Vagina (tissue), 2 donors: ENCODE measurements around the gene KCTD16. TPM values are rescaled to one million over a fixed set of nuclear protein-coding genes. Genes with fewer than 3 reads are reported as not detected.

Source experiments
- DNase-seq, 2 donors: peaks; one replicate each; pipeline ENCODE4 v3.0.0-alpha.2; 2017; ENCODE audit errors: extremely low spot score in 2 of 2
- H3K27ac ChIP-seq: fragments of 200-600 bp; sonication (generic); one replicate; pipeline ENCODE4 v1.5.1; 2019
- H3K27me3 ChIP-seq: fragments of 200-600 bp; sonication (generic); one replicate; pipeline ENCODE4 v1.5.1; 2019
- H3K36me3 ChIP-seq, 2 donors: fragments of 200-600 bp; sonication (generic); one replicate each; pipeline ENCODE4 v1.5.1; 2017 to 2019
- H3K4me1 ChIP-seq: fragments of 200-600 bp; sonication (generic); one replicate; pipeline ENCODE4 v1.5.1; 2019
- H3K4me3 ChIP-seq, 2 donors: fragments of 200-600 bp; sonication (generic); 1 replicate in 1 of 2; 2 replicates in 1 of 2; pipeline ENCODE4 v1.5.1; 2016 to 2019
- H3K9me3 ChIP-seq: fragments of 200-600 bp; sonication (generic); one replicate; pipeline ENCODE4 v1.5.1; 2019
- CTCF ChIP-seq, 3 experiments: fragments of 450-650 bp in 2 of 3; fragments of 200-600 bp in 1 of 3; sonication (generic) in 1 of 3; IDR thresholded peaks; one replicate each; pipeline ENCODE4 v1.5.1; 2017 to 2019; ENCODE audit warnings: antibody characterized with exemption in 3 of 3, mild to moderate bottlenecking in 2 of 3, moderate library complexity in 2 of 3
- POLR2A ChIP-seq, 2 donors: fragments of 450-650 bp; IDR thresholded peaks; one replicate each; pipeline ENCODE4 v1.6.1; 2017; ENCODE audit warnings: antibody characterized with exemption in 2 of 2, mild to moderate bottlenecking in 2 of 2, moderate library complexity in 2 of 2
- POLR2AphosphoS5 ChIP-seq, 2 donors: sonication (generic); formaldehyde crosslinking; IDR thresholded peaks; one replicate each; pipeline ENCODE4 v1.9.0; 2017; ENCODE audit warnings: antibody characterized with exemption in 2 of 2, mild to moderate bottlenecking in 2 of 2, low read depth in 1 of 2; ENCODE audit not compliant: insufficient read depth in 1 of 2
- intact Hi-C: fragments of 100-400 bp; cut with DNase I; formaldehyde crosslinking; loops from one replicate; pipeline ENCODE4 v1.15.1; 2023
- total RNA-seq: library from RNA; depleted of rRNA; stranded (reverse); fragments of >200 nt; gene quantifications from one replicate; pipeline ENCODE4 v1.2.3, GENCODE V29; 2016

KCTD16 gene
- total RNA-seq, 1 donor from 2014 or later: 0.25 TPM

- intact Hi-C loops: no loop called here
Measured at GRCh38 chr5:144429405-144429804, 258.7 kb downstream of the KCTD16 start.

GRCh38 chr5:144429905-144430304, 259.2 kb downstream of the KCTD16 start:
- TF ChIP-seq POLR2A (IDR thresholded peaks at IDR 0.05) (no peak), POLR2AphosphoS5 (IDR thresholded peaks at IDR 0.05; ENCODE audit: insufficient read depth in 1 of 2, low read depth in 1 of 2) (no peak), CTCF (IDR thresholded peaks at IDR 0.05) (no peak)
- no peaks in the 10 kb centered on the region for H3K4me1 ChIP-seq
- no peak overlapping the region for H3K27ac ChIP-seq
- DNase-seq: no peak
- H3K27me3 ChIP-seq: no peaks in the 10 kb centered on the region
- no peaks in the 10 kb centered on the region for H3K9me3 ChIP-seq
- H3K4me3 ChIP-seq: no peak overlapping the region
- H3K36me3 ChIP-seq: no peaks in the 10 kb centered on the region
- intact Hi-C loops: no loop called here

More at GRCh38 chr5:144429405-144429804, 258.7 kb downstream of the KCTD16 start:
- no peak overlapping the region for H3K4me3 ChIP-seq
- no peak overlapping the region for H3K27ac ChIP-seq
- TF ChIP-seq POLR2A (IDR thresholded peaks at IDR 0.05) (no peak), CTCF (IDR thresholded peaks at IDR 0.05) (no peak), POLR2AphosphoS5 (IDR thresholded peaks at IDR 0.05; ENCODE audit: insufficient read depth in 1 of 2, low read depth in 1 of 2) (no peak)
- no peaks in the 10 kb centered on the region for H3K4me1 ChIP-seq
- no peaks in the 10 kb centered on the region for H3K36me3 ChIP-seq
- H3K9me3 ChIP-seq: no peaks in the 10 kb centered on the region
- no peaks in the 10 kb centered on the region for H3K27me3 ChIP-seq
- no peak for DNase-seq

GRCh38 chr5:144433140-144433822, 262.6 kb downstream of the KCTD16 start:
- Histone ChIP-seq H3K36me3 (no peaks in the 10 kb centered on the region), H3K27me3 (no peaks in the 10 kb centered on the region), H3K9me3 (no peaks in the 10 kb centered on the region), H3K4me1 (no peaks in the 10 kb centered on the region), H3K4me3 (no peak overlapping the region), H3K27ac (no peak overlapping the region)
- DNase-seq: no peak
- TF ChIP-seq POLR2AphosphoS5 (IDR thresholded peaks at IDR 0.05; ENCODE audit: insufficient read depth in 1 of 2, low read depth in 1 of 2) (no peak), CTCF (IDR thresholded peaks at IDR 0.05) (no peak), POLR2A (IDR thresholded peaks at IDR 0.05) (no peak)
- intact Hi-C loops: no loop called here

GRCh38 chr5:144433893-144434292, 263.2 kb downstream of the KCTD16 start:
- no peaks in the 10 kb centered on the region for H3K27me3 ChIP-seq
- H3K4me3 ChIP-seq: no peak overlapping the region
- H3K4me1 ChIP-seq: no peaks in the 10 kb centered on the region
- DNase-seq: no peak
- TF ChIP-seq POLR2A (IDR thresholded peaks at IDR 0.05): no peak
- no peak for TF ChIP-seq POLR2AphosphoS5 (IDR thresholded peaks at IDR 0.05; ENCODE audit: insufficient read depth in 1 of 2, low read depth in 1 of 2)
- TF ChIP-seq CTCF (IDR thresholded peaks at IDR 0.05): no peak
- intact Hi-C loops: no loop called here
- no peaks in the 10 kb centered on the region for H3K36me3 ChIP-seq
- H3K9me3 ChIP-seq: no peaks in the 10 kb centered on the region
- no peak overlapping the region for H3K27ac ChIP-seq

- Histone ChIP-seq H3K27ac (no peak overlapping the region), H3K36me3 (no peaks in the 10 kb centered on the region), H3K4me1 (no peaks in the 10 kb centered on the region), H3K27me3 (no peaks in the 10 kb centered on the region), H3K4me3 (no peak overlapping the region), H3K9me3 (no peaks in the 10 kb centered on the region)
- no peak for DNase-seq
- intact Hi-C loops: no loop called here
- no peak for TF ChIP-seq POLR2AphosphoS5 (IDR thresholded peaks at IDR 0.05; ENCODE audit: insufficient read depth in 1 of 2, low read depth in 1 of 2)
- TF ChIP-seq POLR2A (IDR thresholded peaks at IDR 0.05): no peak
- no peak for TF ChIP-seq CTCF (IDR thresholded peaks at IDR 0.05)
Measured at GRCh38 chr5:144436007-144436406, 265.3 kb downstream of the KCTD16 start.
